ENCODE measurements around the gene PPP3CA. TPM values are rescaled to one million over a fixed set of nuclear protein-coding genes. Genes with fewer than 3 reads are reported as not detected.

Gene PPP3CA
- total RNA-seq, 2 donors from 2014 or later, result 36.6 to 39.2 TPM

- Histone ChIP-seq H3K4me1 (ENCODE audit: control insufficient read depth, insufficient read depth, low read length) (peaks cover 4% of the 10 kb centered on the region), H3K27ac (ENCODE audit: low read depth, low read length) (no peak overlapping the region), H3K4me3 (ENCODE audit: low read length) (no peak overlapping the region), H3K36me3 (ENCODE audit: control insufficient read depth, insufficient read depth, low read length) (no peaks in the 10 kb centered on the region), H3K9ac (ENCODE audit: extremely low read depth, low read length, poor library complexity, severe bottlenecking) (no peak overlapping the region), H3K9me3 (ENCODE audit: control insufficient read depth, low read length) (no peaks in the 10 kb centered on the region), H3K27me3 (ENCODE audit: control insufficient read depth, insufficient read depth, low read length, poor library complexity, severe bottlenecking) (no peaks in the 10 kb centered on the region)
- no peak for TF ChIP-seq CTCF (conservative IDR thresholded peaks at IDR 0.05)
- no peak for DNase-seq
- H3K36me3 Mint-ChIP-seq (ENCODE audit: low read depth), result no peaks in the 10 kb centered on the region
- no peak overlapping the region for H3K27ac Mint-ChIP-seq
- H3K27me3 Mint-ChIP-seq (ENCODE audit: insufficient read depth), result no peaks in the 10 kb centered on the region
- no peaks in the 10 kb centered on the region for H3K9me3 Mint-ChIP-seq
- H3K4me1 Mint-ChIP-seq, result peaks cover 15% of the 10 kb centered on the region
- no peak overlapping the region for H3K4me3 Mint-ChIP-seq
Measured at GRCh38 chr4:101211146-101211553, 136.2 kb downstream of the PPP3CA start.

- H3K9ac ChIP-seq (ENCODE audit: extremely low read depth, low read length, poor library complexity, severe bottlenecking), result no peak overlapping the region
- no peak overlapping the region for H3K4me3 ChIP-seq (ENCODE audit: low read length)
- no peak overlapping the region for H3K27ac ChIP-seq (ENCODE audit: low read depth, low read length)
- H3K36me3 Mint-ChIP-seq (ENCODE audit: low read depth), result no peaks in the 10 kb centered on the region
- no peak for TF ChIP-seq CTCF (conservative IDR thresholded peaks at IDR 0.05)
- no peaks in the 10 kb centered on the region for H3K9me3 ChIP-seq (ENCODE audit: control insufficient read depth, low read length)
- peaks cover 4% of the 10 kb centered on the region for H3K4me1 ChIP-seq (ENCODE audit: control insufficient read depth, insufficient read depth, low read length)
- no peaks in the 10 kb centered on the region for H3K9me3 Mint-ChIP-seq
- peaks cover 18% of the 10 kb centered on the region for H3K4me1 Mint-ChIP-seq
- no peaks in the 10 kb centered on the region for H3K27me3 ChIP-seq (ENCODE audit: control insufficient read depth, insufficient read depth, low read length, poor library complexity, severe bottlenecking)
- H3K36me3 ChIP-seq (ENCODE audit: control insufficient read depth, insufficient read depth, low read length), result no peaks in the 10 kb centered on the region
- H3K4me3 Mint-ChIP-seq, result no peak overlapping the region
- no peak for DNase-seq
- H3K27ac Mint-ChIP-seq, result no peak overlapping the region
- no peaks in the 10 kb centered on the region for H3K27me3 Mint-ChIP-seq (ENCODE audit: insufficient read depth)
- 100% methylated on average over 1 of the region's 1 CpG; no CpG with 5 or more reads in 1 of the 2 experiments for WGBS, 2 experiments (ENCODE audit: insufficient coverage in 1 of 2, insufficient read length in 1 of 2)
Measured at GRCh38 chr4:101210331-101210730, 137.0 kb downstream of the PPP3CA start.

GRCh38 chr4:101208171-101208570 is 139.2 kb downstream of the PPP3CA start:
- no peak overlapping the region for H3K4me3 ChIP-seq (ENCODE audit: low read length)
- H3K9ac ChIP-seq (ENCODE audit: extremely low read depth, low read length, poor library complexity, severe bottlenecking), result no peak overlapping the region
- peak overlapping the region; percentile 30 for H3K27ac Mint-ChIP-seq
- H3K9me3 ChIP-seq (ENCODE audit: control insufficient read depth, low read length), result no peaks in the 10 kb centered on the region
- H3K4me1 ChIP-seq (ENCODE audit: control insufficient read depth, insufficient read depth, low read length), result peaks cover 4% of the 10 kb centered on the region
- DNase-seq, result no peak
- H3K4me1 Mint-ChIP-seq, result peaks cover 18% of the 10 kb centered on the region
- no peaks in the 10 kb centered on the region for H3K27me3 Mint-ChIP-seq (ENCODE audit: insufficient read depth)
- no peaks in the 10 kb centered on the region for H3K36me3 ChIP-seq (ENCODE audit: control insufficient read depth, insufficient read depth, low read length)
- no peaks in the 10 kb centered on the region for H3K36me3 Mint-ChIP-seq (ENCODE audit: low read depth)
- WGBS, 2 experiments (ENCODE audit: insufficient coverage in 1 of 2, insufficient read length in 1 of 2), result 94 to 100% methylated on average over 1 to 3 of the region's 4 CpGs
- no peak overlapping the region for H3K27ac ChIP-seq (ENCODE audit: low read depth, low read length)
- TF ChIP-seq CTCF (conservative IDR thresholded peaks at IDR 0.05), result no peak
- no peaks in the 10 kb centered on the region for H3K27me3 ChIP-seq (ENCODE audit: control insufficient read depth, insufficient read depth, low read length, poor library complexity, severe bottlenecking)
- H3K4me3 Mint-ChIP-seq, result no peak overlapping the region
- no peaks in the 10 kb centered on the region for H3K9me3 Mint-ChIP-seq
